ENCODE data around the gene LCK. TPM values are rescaled to one million over a fixed set of nuclear protein-coding genes. Genes with fewer than 3 reads are reported as not detected.

Gene LCK
- total and polyA plus RNA-seq, 2 experiments from 2014 or later = 33.2 to 86.6 TPM

DNA sequence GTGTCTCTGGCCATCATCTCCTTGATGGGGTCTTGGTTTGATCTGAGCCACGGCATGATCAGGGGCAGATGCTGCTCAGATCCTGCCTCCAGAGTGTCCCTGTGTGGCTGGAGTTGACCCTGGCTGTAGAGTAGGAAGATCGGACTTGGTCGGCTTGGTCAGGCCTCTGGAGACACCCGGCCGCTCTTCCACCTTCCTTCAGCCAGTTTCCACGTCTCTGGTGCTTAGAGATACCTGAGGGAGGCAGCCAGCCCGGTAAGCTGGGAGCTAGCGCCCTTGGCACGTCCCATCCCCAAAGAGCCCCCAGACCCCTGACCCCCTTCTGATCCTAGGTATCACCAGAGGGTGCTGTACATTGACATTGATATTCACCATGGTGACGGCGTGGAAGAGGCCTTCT lies 76.1 kb downstream of the LCK start:
- TF ChIP-seq STAT1 (IDR thresholded peaks at IDR 0.05; ENCODE audit: unreplicated experiment) = no peak
- no peak for TF ChIP-seq ZNF114 (CRISPR knock-in tag; IDR thresholded peaks at IDR 0.05)
- no peak for TF ChIP-seq EZH2 (IDR thresholded peaks at IDR 0.05; ENCODE audit: low read depth, unreplicated experiment)
- TF ChIP-seq, protein P1, sequence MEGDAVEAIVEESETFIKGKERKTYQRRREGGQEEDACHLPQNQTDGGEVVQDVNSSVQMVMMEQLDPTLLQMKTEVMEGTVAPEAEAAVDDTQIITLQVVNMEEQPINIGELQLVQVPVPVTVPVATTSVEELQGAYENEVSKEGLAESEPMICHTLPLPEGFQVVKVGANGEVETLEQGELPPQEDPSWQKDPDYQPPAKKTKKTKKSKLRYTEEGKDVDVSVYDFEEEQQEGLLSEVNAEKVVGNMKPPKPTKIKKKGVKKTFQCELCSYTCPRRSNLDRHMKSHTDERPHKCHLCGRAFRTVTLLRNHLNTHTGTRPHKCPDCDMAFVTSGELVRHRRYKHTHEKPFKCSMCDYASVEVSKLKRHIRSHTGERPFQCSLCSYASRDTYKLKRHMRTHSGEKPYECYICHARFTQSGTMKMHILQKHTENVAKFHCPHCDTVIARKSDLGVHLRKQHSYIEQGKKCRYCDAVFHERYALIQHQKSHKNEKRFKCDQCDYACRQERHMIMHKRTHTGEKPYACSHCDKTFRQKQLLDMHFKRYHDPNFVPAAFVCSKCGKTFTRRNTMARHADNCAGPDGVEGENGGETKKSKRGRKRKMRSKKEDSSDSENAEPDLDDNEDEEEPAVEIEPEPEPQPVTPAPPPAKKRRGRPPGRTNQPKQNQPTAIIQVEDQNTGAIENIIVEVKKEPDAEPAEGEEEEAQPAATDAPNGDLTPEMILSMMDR (conservative IDR thresholded peaks at IDR 0.05; ENCODE audit: low read depth in 2 of 2) = no peak
- TF ChIP-seq JUNB (IDR thresholded peaks at IDR 0.05; ENCODE audit: unreplicated experiment) = no peak
- no peak for TF ChIP-seq ZNF331 (CRISPR knock-in tag; IDR thresholded peaks at IDR 0.05; ENCODE audit: low read depth)
- TF ChIP-seq CREB1 (CRISPR knock-in tag; IDR thresholded peaks at IDR 0.05; ENCODE audit: low read depth) = no peak
- TF ChIP-seq, protein P2, sequence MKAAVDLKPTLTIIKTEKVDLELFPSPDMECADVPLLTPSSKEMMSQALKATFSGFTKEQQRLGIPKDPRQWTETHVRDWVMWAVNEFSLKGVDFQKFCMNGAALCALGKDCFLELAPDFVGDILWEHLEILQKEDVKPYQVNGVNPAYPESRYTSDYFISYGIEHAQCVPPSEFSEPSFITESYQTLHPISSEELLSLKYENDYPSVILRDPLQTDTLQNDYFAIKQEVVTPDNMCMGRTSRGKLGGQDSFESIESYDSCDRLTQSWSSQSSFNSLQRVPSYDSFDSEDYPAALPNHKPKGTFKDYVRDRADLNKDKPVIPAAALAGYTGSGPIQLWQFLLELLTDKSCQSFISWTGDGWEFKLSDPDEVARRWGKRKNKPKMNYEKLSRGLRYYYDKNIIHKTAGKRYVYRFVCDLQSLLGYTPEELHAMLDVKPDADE (IDR thresholded peaks at IDR 0.05) = no peak
- TF ChIP-seq POLR2AphosphoS5 (IDR thresholded peaks at IDR 0.05; ENCODE audit: low read depth) = no peak
- Histone ChIP-seq H3K36me3 (ENCODE audit: insufficient read depth) (peaks cover 12% of the 10 kb centered on the region), H3K27me3 (ENCODE audit: insufficient read depth) (no peaks in the 10 kb centered on the region), H3K4me1 (ENCODE audit: insufficient read depth) (no peaks in the 10 kb centered on the region; the same call in 1 of the 2 replicates), H3K9me2 (ENCODE audit: insufficient read depth) (no peaks in the 10 kb centered on the region), H3K4me2 (no peak overlapping the region), H2AFZ (no peak overlapping the region), H3K79me2 (replicated peaks; ENCODE audit: insufficient read depth) (0 out of 2 replicates have a peak, but pooled peaks cover 4% of the 10 kb centered on the region), H3K27ac (ENCODE audit: low read depth) (no peak overlapping the region), H3F3A (replicated peaks; ENCODE audit: low read depth) (peaks cover 10% of the 10 kb centered on the region; the same call in 1 of the 2 replicates), H4K20me1 (replicated peaks; ENCODE audit: insufficient read depth) (peaks cover 14% of the 10 kb centered on the region; the same call in 1 of the 2 replicates), H3K4me3 (no peak overlapping the region)
- Mint-ChIP-seq H3K4me3 (no peak overlapping the region), H3K9me3 (no peaks in the 10 kb centered on the region), H3K27ac (no peak overlapping the region), H3K4me1 (peaks cover 10% of the 10 kb centered on the region), H3K27me3 (ENCODE audit: insufficient read depth, low read depth, poor library complexity) (peaks cover 18% of the 10 kb centered on the region), H3K36me3 (ENCODE audit: low read depth) (peaks cover 67% of the 10 kb centered on the region)
- ATAC-seq (no peak), DNase-seq (ENCODE audit: low spot score) (no peak)

DNA sequence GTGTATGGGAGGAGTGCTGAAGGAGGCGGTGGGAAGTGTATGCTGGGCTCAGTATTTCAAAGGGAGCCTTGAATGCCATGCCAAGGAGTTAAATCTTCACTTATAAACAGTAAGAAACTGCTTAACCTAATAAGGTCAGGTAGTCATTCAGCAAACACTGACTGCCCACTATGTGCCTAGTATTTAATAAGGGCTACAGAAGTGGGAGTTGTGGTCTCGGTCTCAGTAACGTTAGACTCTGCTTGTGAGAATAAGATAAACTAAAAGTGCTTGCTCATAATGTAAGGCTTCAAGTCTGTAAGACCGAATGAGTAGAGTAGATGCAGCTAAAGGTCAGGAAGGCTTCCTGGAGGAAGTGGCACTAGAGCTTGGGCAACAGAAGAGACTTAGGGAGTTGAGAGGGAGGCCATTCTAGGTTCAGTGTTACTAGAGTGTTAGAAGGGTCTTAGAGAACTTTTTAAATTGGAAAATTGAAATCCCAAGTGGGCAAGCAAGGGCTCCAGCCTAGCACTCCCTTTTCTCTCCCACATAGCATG lies 78.9 kb downstream of the LCK start:
- peaks cover 87% of the 10 kb centered on the region for H3K36me3 Mint-ChIP-seq (ENCODE audit: low read depth)
- ATAC-seq (no peak), DNase-seq (ENCODE audit: low spot score) (no peak)
- no peak overlapping the region for H2AFZ ChIP-seq
- no peak overlapping the region for H3K4me2 ChIP-seq
- H3K4me3 Mint-ChIP-seq = no peak overlapping the region
- H3K36me3 ChIP-seq (ENCODE audit: insufficient read depth) = peaks cover 9% of the 10 kb centered on the region
- H3K27me3 Mint-ChIP-seq (ENCODE audit: insufficient read depth, low read depth, poor library complexity) = peaks cover 37% of the 10 kb centered on the region
- no peak overlapping the region for H3K4me3 ChIP-seq
- H3K9me2 ChIP-seq (ENCODE audit: insufficient read depth) = no peaks in the 10 kb centered on the region
- H3K79me2 ChIP-seq (replicated peaks; ENCODE audit: insufficient read depth) = peaks cover 14% of the 10 kb centered on the region
- H3K4me1 ChIP-seq (ENCODE audit: insufficient read depth) = peaks cover 26% of the 10 kb centered on the region
- peaks cover 40% of the 10 kb centered on the region for H4K20me1 ChIP-seq (replicated peaks; ENCODE audit: insufficient read depth)
- H3F3A ChIP-seq (replicated peaks; ENCODE audit: low read depth) = peaks cover 35% of the 10 kb centered on the region
- no peak overlapping the region for H3K27ac Mint-ChIP-seq
- no peaks in the 10 kb centered on the region for H3K27me3 ChIP-seq (ENCODE audit: insufficient read depth)
- no peak overlapping the region for H3K27ac ChIP-seq (ENCODE audit: low read depth)
- H3K4me1 Mint-ChIP-seq = peaks cover 32% of the 10 kb centered on the region
- H3K9me3 Mint-ChIP-seq = peaks cover 4% of the 10 kb centered on the region; the same call in 2 of the 3 replicates
- no peak for TF ChIP-seq NANOG (IDR thresholded peaks at IDR 0.05; ENCODE audit: borderline replicate concordance)
- no peak for TF ChIP-seq CREB1 (CRISPR knock-in tag; IDR thresholded peaks at IDR 0.05; ENCODE audit: low read depth)
- TF ChIP-seq, protein P3, sequence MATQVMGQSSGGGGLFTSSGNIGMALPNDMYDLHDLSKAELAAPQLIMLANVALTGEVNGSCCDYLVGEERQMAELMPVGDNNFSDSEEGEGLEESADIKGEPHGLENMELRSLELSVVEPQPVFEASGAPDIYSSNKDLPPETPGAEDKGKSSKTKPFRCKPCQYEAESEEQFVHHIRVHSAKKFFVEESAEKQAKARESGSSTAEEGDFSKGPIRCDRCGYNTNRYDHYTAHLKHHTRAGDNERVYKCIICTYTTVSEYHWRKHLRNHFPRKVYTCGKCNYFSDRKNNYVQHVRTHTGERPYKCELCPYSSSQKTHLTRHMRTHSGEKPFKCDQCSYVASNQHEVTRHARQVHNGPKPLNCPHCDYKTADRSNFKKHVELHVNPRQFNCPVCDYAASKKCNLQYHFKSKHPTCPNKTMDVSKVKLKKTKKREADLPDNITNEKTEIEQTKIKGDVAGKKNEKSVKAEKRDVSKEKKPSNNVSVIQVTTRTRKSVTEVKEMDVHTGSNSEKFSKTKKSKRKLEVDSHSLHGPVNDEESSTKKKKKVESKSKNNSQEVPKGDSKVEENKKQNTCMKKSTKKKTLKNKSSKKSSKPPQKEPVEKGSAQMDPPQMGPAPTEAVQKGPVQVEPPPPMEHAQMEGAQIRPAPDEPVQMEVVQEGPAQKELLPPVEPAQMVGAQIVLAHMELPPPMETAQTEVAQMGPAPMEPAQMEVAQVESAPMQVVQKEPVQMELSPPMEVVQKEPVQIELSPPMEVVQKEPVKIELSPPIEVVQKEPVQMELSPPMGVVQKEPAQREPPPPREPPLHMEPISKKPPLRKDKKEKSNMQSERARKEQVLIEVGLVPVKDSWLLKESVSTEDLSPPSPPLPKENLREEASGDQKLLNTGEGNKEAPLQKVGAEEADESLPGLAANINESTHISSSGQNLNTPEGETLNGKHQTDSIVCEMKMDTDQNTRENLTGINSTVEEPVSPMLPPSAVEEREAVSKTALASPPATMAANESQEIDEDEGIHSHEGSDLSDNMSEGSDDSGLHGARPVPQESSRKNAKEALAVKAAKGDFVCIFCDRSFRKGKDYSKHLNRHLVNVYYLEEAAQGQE (IDR thresholded peaks at IDR 0.05; ENCODE audit: unreplicated experiment) = no peak
- TF ChIP-seq EZH2phosphoT487 (IDR thresholded peaks at IDR 0.05; ENCODE audit: unreplicated experiment) = no peak
- TF ChIP-seq POLR2AphosphoS5 (IDR thresholded peaks at IDR 0.05; ENCODE audit: low read depth) = no peak

Measured in GM23338 (cell line).